Measurements from ENCODE around the gene OTOP2. TPM values are rescaled to one million over a fixed set of nuclear protein-coding genes. Genes with fewer than 3 reads are reported as not detected.

Gene OTOP2
- total RNA-seq, 1 donor from 2014 or later: not detected

GRCh38 chr17:74972107-74972972 lies 48.3 kb downstream of the OTOP2 start, which contains the start of gene HID1:
Gene HID1 (minus strand): TSS chr17:74972759. CDS start chr17:74972656, 103 bp downstream.
- no peak within 1 kb of the TSS for H3K27ac Mint-ChIP-seq (ENCODE audit: unreplicated experiment)
- no peaks in the 10 kb centered on the region for H3K9me3 Mint-ChIP-seq (ENCODE audit: unreplicated experiment)
- Histone ChIP-seq H4K20me1 (ENCODE audit: insufficient read depth, low read length) (no peaks in the 10 kb centered on the region), H3K4me1 (ENCODE audit: insufficient read depth, low read length) (no peaks in the 10 kb centered on the region), H2AFZ (ENCODE audit: low read depth, low read length) (peak within 1 kb of the TSS; percentile 32), H3K79me2 (ENCODE audit: insufficient read depth, low read length) (no peaks in the 10 kb centered on the region), H3K36me3 (ENCODE audit: insufficient read depth, low read length) (no peaks in the 10 kb centered on the region), H3K4me2 (ENCODE audit: low read length) (peak within 1 kb of the TSS; percentile 79), H3K27ac (ENCODE audit: low read depth, low read length) (no peak within 1 kb of the TSS), H3K9me3 (ENCODE audit: insufficient read depth, low read depth, low read length) (no peaks in the 10 kb centered on the region), H3K27me3 (ENCODE audit: insufficient read depth, low read length) (peaks cover 16% of the 10 kb centered on the region), H3K9ac (ENCODE audit: low read length) (no peak within 1 kb of the TSS), H3K4me3 (ENCODE audit: insufficient read depth, low read depth, low read length) (peak within 1 kb of the TSS; percentile 17)
- FAIRE-seq (no peak), DNase-seq (ENCODE audit: low read depth) (no peak)
- H3K4me1 Mint-ChIP-seq (ENCODE audit: low read depth, unreplicated experiment): no peaks in the 10 kb centered on the region
- H3K36me3 Mint-ChIP-seq (ENCODE audit: low read depth, unreplicated experiment): no peaks in the 10 kb centered on the region
- peak; percentile 59 for TF ChIP-seq EZH2 (IDR thresholded peaks at IDR 0.05; ENCODE audit: insufficient read depth, low read length)
- TF ChIP-seq, protein P1, sequence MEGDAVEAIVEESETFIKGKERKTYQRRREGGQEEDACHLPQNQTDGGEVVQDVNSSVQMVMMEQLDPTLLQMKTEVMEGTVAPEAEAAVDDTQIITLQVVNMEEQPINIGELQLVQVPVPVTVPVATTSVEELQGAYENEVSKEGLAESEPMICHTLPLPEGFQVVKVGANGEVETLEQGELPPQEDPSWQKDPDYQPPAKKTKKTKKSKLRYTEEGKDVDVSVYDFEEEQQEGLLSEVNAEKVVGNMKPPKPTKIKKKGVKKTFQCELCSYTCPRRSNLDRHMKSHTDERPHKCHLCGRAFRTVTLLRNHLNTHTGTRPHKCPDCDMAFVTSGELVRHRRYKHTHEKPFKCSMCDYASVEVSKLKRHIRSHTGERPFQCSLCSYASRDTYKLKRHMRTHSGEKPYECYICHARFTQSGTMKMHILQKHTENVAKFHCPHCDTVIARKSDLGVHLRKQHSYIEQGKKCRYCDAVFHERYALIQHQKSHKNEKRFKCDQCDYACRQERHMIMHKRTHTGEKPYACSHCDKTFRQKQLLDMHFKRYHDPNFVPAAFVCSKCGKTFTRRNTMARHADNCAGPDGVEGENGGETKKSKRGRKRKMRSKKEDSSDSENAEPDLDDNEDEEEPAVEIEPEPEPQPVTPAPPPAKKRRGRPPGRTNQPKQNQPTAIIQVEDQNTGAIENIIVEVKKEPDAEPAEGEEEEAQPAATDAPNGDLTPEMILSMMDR (IDR thresholded peaks at IDR 0.05; ENCODE audit: insufficient read depth, low read depth, low read length): no peak
- H3K4me3 Mint-ChIP-seq (ENCODE audit: unreplicated experiment): peak within 1 kb of the TSS; percentile 73
- peaks cover 52% of the 10 kb centered on the region for H3K27me3 Mint-ChIP-seq (ENCODE audit: low read depth, unreplicated experiment)

DNA sequence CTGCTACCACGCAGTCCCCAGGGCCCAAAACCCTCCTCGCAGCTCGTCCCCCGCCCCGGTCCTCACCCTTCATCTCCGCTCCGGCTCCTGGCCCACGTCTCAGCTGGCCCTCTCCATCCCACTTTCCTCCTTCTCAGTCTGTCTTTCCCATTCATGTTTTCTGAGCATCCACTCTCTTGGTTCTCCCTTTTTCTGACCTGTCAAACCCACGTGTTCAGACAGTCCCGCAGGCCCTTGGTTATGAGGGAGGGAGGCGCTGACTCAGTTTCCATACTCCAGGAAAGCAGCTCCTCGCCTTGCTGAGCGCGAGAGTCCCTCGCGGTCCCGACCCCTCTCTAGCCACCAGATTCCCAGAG lies 48.9 kb downstream of the OTOP2 start:
- H3K9ac ChIP-seq (ENCODE audit: low read length): no peak overlapping the region
- no peaks in the 10 kb centered on the region for H3K9me3 ChIP-seq (ENCODE audit: insufficient read depth, low read depth, low read length)
- no peaks in the 10 kb centered on the region for H4K20me1 ChIP-seq (ENCODE audit: insufficient read depth, low read length)
- H3K79me2 ChIP-seq (ENCODE audit: insufficient read depth, low read length): no peaks in the 10 kb centered on the region
- peak overlapping the region; percentile 79 for H3K4me2 ChIP-seq (ENCODE audit: low read length)
- H3K9me3 Mint-ChIP-seq (ENCODE audit: unreplicated experiment): no peaks in the 10 kb centered on the region
- no peaks in the 10 kb centered on the region for H3K4me1 ChIP-seq (ENCODE audit: insufficient read depth, low read length)
- no peaks in the 10 kb centered on the region for H3K36me3 ChIP-seq (ENCODE audit: insufficient read depth, low read length)
- FAIRE-seq (no peak), DNase-seq (ENCODE audit: low read depth) (no peak)
- peak overlapping the region; percentile 32 for H2AFZ ChIP-seq (ENCODE audit: low read depth, low read length)
- no peaks in the 10 kb centered on the region for H3K36me3 Mint-ChIP-seq (ENCODE audit: low read depth, unreplicated experiment)
- H3K4me3 Mint-ChIP-seq (ENCODE audit: unreplicated experiment): peak overlapping the region; percentile 73
- no peak overlapping the region for H3K27ac ChIP-seq (ENCODE audit: low read depth, low read length)
- TF ChIP-seq, protein P1 (IDR thresholded peaks at IDR 0.05; ENCODE audit: insufficient read depth, low read depth, low read length): no peak
- peak; percentile 78 for TF ChIP-seq EZH2 (IDR thresholded peaks at IDR 0.05; ENCODE audit: insufficient read depth, low read length)
- H3K4me3 ChIP-seq (ENCODE audit: insufficient read depth, low read depth, low read length): no peak overlapping the region
- peaks cover 55% of the 10 kb centered on the region for H3K27me3 Mint-ChIP-seq (ENCODE audit: low read depth, unreplicated experiment)
- no peak overlapping the region for H3K27ac Mint-ChIP-seq (ENCODE audit: unreplicated experiment)
- no peaks in the 10 kb centered on the region for H3K4me1 Mint-ChIP-seq (ENCODE audit: low read depth, unreplicated experiment)
- H3K27me3 ChIP-seq (ENCODE audit: insufficient read depth, low read length): peaks cover 16% of the 10 kb centered on the region

- H3K27ac ChIP-seq (ENCODE audit: low read depth, low read length): no peak overlapping the region
- Mint-ChIP-seq H3K4me3 (ENCODE audit: unreplicated experiment) (no peak overlapping the region), H3K9me3 (ENCODE audit: unreplicated experiment) (no peaks in the 10 kb centered on the region), H3K27ac (ENCODE audit: unreplicated experiment) (no peak overlapping the region), H3K36me3 (ENCODE audit: low read depth, unreplicated experiment) (no peaks in the 10 kb centered on the region), H3K27me3 (ENCODE audit: low read depth, unreplicated experiment) (peaks cover 48% of the 10 kb centered on the region), H3K4me1 (ENCODE audit: low read depth, unreplicated experiment) (no peaks in the 10 kb centered on the region)
- no peaks in the 10 kb centered on the region for H3K4me1 ChIP-seq (ENCODE audit: insufficient read depth, low read length)
- peaks cover 16% of the 10 kb centered on the region for H3K27me3 ChIP-seq (ENCODE audit: insufficient read depth, low read length)
- TF ChIP-seq EZH2 (IDR thresholded peaks at IDR 0.05; ENCODE audit: insufficient read depth, low read length): no peak
- TF ChIP-seq, protein P1 (IDR thresholded peaks at IDR 0.05; ENCODE audit: insufficient read depth, low read depth, low read length): no peak
- DNase-seq (ENCODE audit: low read depth): no peak
- no peak overlapping the region for H3K9ac ChIP-seq (ENCODE audit: low read length)
- no peaks in the 10 kb centered on the region for H3K36me3 ChIP-seq (ENCODE audit: insufficient read depth, low read length)
- no peaks in the 10 kb centered on the region for H3K9me3 ChIP-seq (ENCODE audit: insufficient read depth, low read depth, low read length)
- H4K20me1 ChIP-seq (ENCODE audit: insufficient read depth, low read length): no peaks in the 10 kb centered on the region
- no peak overlapping the region for H2AFZ ChIP-seq (ENCODE audit: low read depth, low read length)
- H3K4me2 ChIP-seq (ENCODE audit: low read length): no peak overlapping the region
- no peak overlapping the region for H3K4me3 ChIP-seq (ENCODE audit: insufficient read depth, low read depth, low read length)
- H3K79me2 ChIP-seq (ENCODE audit: insufficient read depth, low read length): no peaks in the 10 kb centered on the region
- no peak for FAIRE-seq
These were observed 51.9 kb downstream of the OTOP2 start for GRCh38 chr17:74975943-74976342.
